Stimulated activated CD4-positive, alpha-beta T cell treated with anti-CD3 and anti-CD28 coated beads, TNF-alpha, amount 100 ng/mL, for 1 hour (primary cell): Measurements from ENCODE around the gene CLGN.

Experiments
- DNase-seq, 3 donors: peaks; one replicate each; pipeline ENCODE4 v3.0.0-alpha.2; 2020; ENCODE audit warnings: low read depth in 3 of 3, low spot score in 1 of 3

CLGN gene

GRCh38 chr4:140342620-140343019 is 84.8 kb downstream of the CLGN start:
- no peak for DNase-seq
